ENCODE measurements around the gene CDK18.

DNA sequence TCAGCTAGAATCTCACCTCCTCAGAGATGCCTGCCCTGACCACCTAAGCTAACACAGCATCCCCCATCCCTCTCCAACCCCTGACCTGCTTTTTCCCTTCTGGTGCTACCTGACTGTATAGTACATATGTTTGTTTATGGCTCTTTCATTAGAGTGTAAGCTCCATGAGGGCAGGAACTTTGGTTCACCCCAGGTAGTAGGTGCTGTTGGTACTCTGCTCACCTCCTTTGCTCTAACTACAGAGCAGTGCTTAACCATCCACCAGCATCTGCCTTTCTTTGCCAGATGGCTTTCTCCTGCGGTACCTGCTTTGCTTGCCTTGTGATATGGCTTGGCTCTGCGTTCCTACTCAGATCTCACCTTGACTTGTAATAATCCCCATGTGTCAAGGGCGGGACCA lies 29.9 kb upstream of the CDK18 start:
- TF ChIP-seq SIN3A (IDR thresholded peaks at IDR 0.05; ENCODE audit: borderline replicate concordance, insufficient read depth, low read length) (no peak), TAF1 (IDR thresholded peaks at IDR 0.05; ENCODE audit: borderline replicate concordance, insufficient read depth, low read length) (no peak), POLR2AphosphoS5 (IDR thresholded peaks at IDR 0.05; ENCODE audit: low read depth, low read length) (no peak)
- TF ChIP-seq, protein P1, sequence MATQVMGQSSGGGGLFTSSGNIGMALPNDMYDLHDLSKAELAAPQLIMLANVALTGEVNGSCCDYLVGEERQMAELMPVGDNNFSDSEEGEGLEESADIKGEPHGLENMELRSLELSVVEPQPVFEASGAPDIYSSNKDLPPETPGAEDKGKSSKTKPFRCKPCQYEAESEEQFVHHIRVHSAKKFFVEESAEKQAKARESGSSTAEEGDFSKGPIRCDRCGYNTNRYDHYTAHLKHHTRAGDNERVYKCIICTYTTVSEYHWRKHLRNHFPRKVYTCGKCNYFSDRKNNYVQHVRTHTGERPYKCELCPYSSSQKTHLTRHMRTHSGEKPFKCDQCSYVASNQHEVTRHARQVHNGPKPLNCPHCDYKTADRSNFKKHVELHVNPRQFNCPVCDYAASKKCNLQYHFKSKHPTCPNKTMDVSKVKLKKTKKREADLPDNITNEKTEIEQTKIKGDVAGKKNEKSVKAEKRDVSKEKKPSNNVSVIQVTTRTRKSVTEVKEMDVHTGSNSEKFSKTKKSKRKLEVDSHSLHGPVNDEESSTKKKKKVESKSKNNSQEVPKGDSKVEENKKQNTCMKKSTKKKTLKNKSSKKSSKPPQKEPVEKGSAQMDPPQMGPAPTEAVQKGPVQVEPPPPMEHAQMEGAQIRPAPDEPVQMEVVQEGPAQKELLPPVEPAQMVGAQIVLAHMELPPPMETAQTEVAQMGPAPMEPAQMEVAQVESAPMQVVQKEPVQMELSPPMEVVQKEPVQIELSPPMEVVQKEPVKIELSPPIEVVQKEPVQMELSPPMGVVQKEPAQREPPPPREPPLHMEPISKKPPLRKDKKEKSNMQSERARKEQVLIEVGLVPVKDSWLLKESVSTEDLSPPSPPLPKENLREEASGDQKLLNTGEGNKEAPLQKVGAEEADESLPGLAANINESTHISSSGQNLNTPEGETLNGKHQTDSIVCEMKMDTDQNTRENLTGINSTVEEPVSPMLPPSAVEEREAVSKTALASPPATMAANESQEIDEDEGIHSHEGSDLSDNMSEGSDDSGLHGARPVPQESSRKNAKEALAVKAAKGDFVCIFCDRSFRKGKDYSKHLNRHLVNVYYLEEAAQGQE (IDR thresholded peaks at IDR 0.05; ENCODE audit: insufficient read depth in 1 of 2, low read depth in 2 of 2, low read length in 2 of 2) = no peak

All from PFSK-1 (cell line).